GM12878 (cell line): ENCODE results near the gene RBM45. TPM values are rescaled to one million over a fixed set of nuclear protein-coding genes. Genes with fewer than 3 reads are reported as not detected.

Source experiments
- ATAC-seq: fragments of 200-7000 bp; cut with Tn5 transposase; 3 replicates; pipeline ENCODE4 v1.9.1; 2020; ENCODE audit warnings: mild to moderate bottlenecking, moderate library complexity
- BruUV-seq: library from RNA; stranded (reverse); fragments of 400-500 nt; replicated peaks from 2 replicates; lab custom pipeline; 2021; lab: Mats Ljungman, UMichigan
- CTCF ChIA-PET: fragments of 300-600 bp; sonication (Branson Sonifier 250); formaldehyde crosslinking; extraction: SDS; loops from one replicate; lab custom pipeline; 2021; ENCODE audit warnings: inconsistent platforms; lab: Yijun Ruan, JAX
- POLR2A ChIA-PET: fragments of 350-600 bp; formaldehyde crosslinking; extraction: SDS; loops from one replicate; lab custom pipeline; 2021; ENCODE audit warnings: inconsistent platforms; lab: Charles Lee
- RAD21 ChIA-PET: fragments of 300-600 bp; sonication (Branson Sonifier 250); formaldehyde crosslinking; loops from one replicate; lab custom pipeline; 2023; ENCODE audit warnings: antibody characterized with exemption; ENCODE audit not compliant: unreplicated experiment; lab: Charles Lee
- SMC1A ChIA-PET: fragments of 300-600 bp; sonication (Branson Sonifier 250); formaldehyde crosslinking; loops from one replicate; lab custom pipeline; 2023; ENCODE audit not compliant: unreplicated experiment, uncharacterized antibody; lab: Charles Lee
- DNase-seq: peaks from one replicate; pipeline ENCODE4 v3.0.0-alpha.2; 2011; ENCODE audit warnings: low read depth, low spot score
- FAIRE-seq: peaks from 3 replicates; lab custom pipeline; 2011; peaks lifted over from hg19 to GRCh38; lab: Jason Lieb, UNC
- H2AFZ ChIP-seq: 2 replicates; pipeline ENCODE4 v1.6.0; 2011; ENCODE audit warnings: low read depth, low read length, control low read depth; ENCODE audit not compliant: control insufficient read depth
- H3K27ac ChIP-seq: 2 replicates; pipeline ENCODE4 v1.5.1; 2011; ENCODE audit warnings: control low read depth; ENCODE audit not compliant: control insufficient read depth, insufficient read depth
- H3K27me3 ChIP-seq, 2 experiments: replicated peaks in 1 of 2; 2 replicates each; pipeline versions ENCODE4 v1.6.0 to v1.6.1; 2011; ENCODE audit warnings: low read length in 1 of 2; ENCODE audit not compliant: control insufficient read depth in 2 of 2, insufficient read depth in 2 of 2
- H3K36me3 ChIP-seq, 2 experiments: 2 replicates each; pipeline ENCODE4 v1.5.1; 2011; ENCODE audit warnings: low read length in 1 of 2; ENCODE audit not compliant: control insufficient read depth in 2 of 2, insufficient read depth in 2 of 2
- H3K4me1 ChIP-seq: 2 replicates; pipeline ENCODE4 v1.6.1; 2011; ENCODE audit warnings: mild to moderate bottlenecking, low read length, moderate library complexity, mixed read lengths; ENCODE audit not compliant: control insufficient read depth, insufficient read depth
- H3K4me2 ChIP-seq: 2 replicates; pipeline ENCODE4 v1.6.0; 2011; ENCODE audit warnings: control low read depth; ENCODE audit not compliant: control insufficient read depth, insufficient read depth
- H3K4me3 ChIP-seq: fragments of 200-600 bp; sonication (generic); 2 replicates; pipeline ENCODE4 v1.5.1; 2016
- H3K79me2 ChIP-seq: 2 replicates; pipeline ENCODE4 v1.6.0; 2011; ENCODE audit warnings: low read length; ENCODE audit not compliant: control insufficient read depth, insufficient read depth
- H3K9ac ChIP-seq: 2 replicates; pipeline ENCODE4 v1.8.0; 2011; ENCODE audit warnings: low read length, control low read depth, mixed read lengths; ENCODE audit not compliant: control insufficient read depth, insufficient read depth
- H3K9me3 ChIP-seq: replicated peaks from 3 replicates; pipeline ENCODE4 v1.5.1; 2011; ENCODE audit warnings: mild to moderate bottlenecking, low read length; ENCODE audit not compliant: control insufficient read depth, insufficient read depth
- H4K20me1 ChIP-seq: 2 replicates; pipeline ENCODE4 v1.6.0; 2011; ENCODE audit not compliant: control insufficient read depth, insufficient read depth
- CHD1 ChIP-seq: IDR thresholded peaks from 2 replicates; pipeline ENCODE4 v1.6.1; 2012; ENCODE audit warnings: low read depth, low read length, improper control_type of control experiment
- EP300 ChIP-seq, 2 experiments: fragments of 150-350 bp in 1 of 2; IDR thresholded peaks; 2 replicates each; pipeline ENCODE4 v1.6.1; 2011 to 2012; ENCODE audit warnings: low read depth in 2 of 2, low read length in 2 of 2, borderline replicate concordance in 1 of 2, improper control_type of control experiment in 1 of 2, inconsistent platforms in 1 of 2; ENCODE audit not compliant: control insufficient read depth in 1 of 2
- FOXM1 ChIP-seq: IDR thresholded peaks from 2 replicates; pipeline ENCODE4 v1.6.1; 2012; ENCODE audit warnings: low read depth, mild to moderate bottlenecking, inconsistent platforms, low read length, moderate library complexity
- GATAD2B ChIP-seq: fragments of 450-650 bp; conservative IDR thresholded peaks from 2 replicates; pipeline ENCODE4 v1.6.1; 2017; ENCODE audit warnings: low read depth, mild to moderate bottlenecking, moderate library complexity
- KAT2A ChIP-seq: conservative IDR thresholded peaks from 2 replicates; pipeline ENCODE4 v1.6.1; 2011; ENCODE audit warnings: low read depth, low read length; ENCODE audit not compliant: control insufficient read depth
- NR2C1 ChIP-seq: fragments of 450-650 bp; IDR thresholded peaks from 2 replicates; pipeline ENCODE4 v1.6.1; 2017; ENCODE audit warnings: antibody characterized with exemption, mild to moderate bottlenecking, moderate library complexity
- RAD21 ChIP-seq: IDR thresholded peaks from 2 replicates; pipeline ENCODE4 v1.6.1; 2011; ENCODE audit warnings: mild to moderate bottlenecking, low read depth, low read length, moderate library complexity; ENCODE audit not compliant: insufficient read depth
- RAD51 ChIP-seq: fragments of 450-650 bp; IDR thresholded peaks from 2 replicates; pipeline ENCODE4 v1.6.1; 2016; ENCODE audit warnings: moderate library complexity, mild to moderate bottlenecking, inconsistent platforms
- SMARCA5 ChIP-seq: fragments of 450-650 bp; IDR thresholded peaks from 2 replicates; pipeline ENCODE4 v1.6.1; 2017; ENCODE audit warnings: mild to moderate bottlenecking
- SUPT20H ChIP-seq: IDR thresholded peaks from 2 replicates; pipeline ENCODE4 v1.6.1; 2011; ENCODE audit warnings: low read depth, mild to moderate bottlenecking, low read length, moderate library complexity, borderline replicate concordance; ENCODE audit not compliant: control insufficient read depth
- WRNIP1 ChIP-seq: IDR thresholded peaks from 2 replicates; pipeline ENCODE4 v1.6.1; 2011; ENCODE audit warnings: low read depth, low read length, improper control_type of control experiment, borderline replicate concordance
- WGBS: methylation state at CpG from one replicate; pipeline ENCODE4 v1.1.6; 2016; ENCODE audit warnings: low lambda C conversion rate; ENCODE audit not compliant: insufficient replicate concordance, insufficient coverage; ENCODE audit errors: missing lambda C conversion rate; 5-methylcytosine and 5-hydroxymethylcytosine counted together
- in situ Hi-C: fragments of 300-500 bp; cut with MboI; formaldehyde crosslinking; loops from 9 replicates; pipeline ENCODE4 v1.14.3; 2018; ENCODE audit warnings: mixed read lengths
- intact Hi-C: fragments of 100-400 bp; cut with micrococcal nuclease; formaldehyde crosslinking; loops from one replicate; pipeline ENCODE4 v1.14.2; 2022; ENCODE audit not compliant: unreplicated experiment
- polyA plus RNA-seq, 11 experiments: library from polyadenylated mRNA; depleted of rRNA in 4 of 11; unstranded in 6 of 11; stranded (reverse) in 5 of 11; fragments of >200 nt; fragmentation: Nextera tagmentation in 4 of 11; fragmentation: Illumina TruSeq in 1 of 11; extraction: Ambion mirVana in 4 of 11; extraction: Trizol in 1 of 11; gene quantifications; 1 replicate in 1 of 11; 2 replicates in 10 of 11; pipeline versions ENCODE4 v1.2.1 to v1.2.3, GENCODE V29; 2011 to 2016; ENCODE audit warnings: inconsistent platforms in 2 of 11, missing spikeins in 2 of 11, low read depth in 1 of 11
- total RNA-seq, 4 experiments: library from RNA; depleted of rRNA in 3 of 4; stranded (reverse); fragments of >200 nt in 3 of 4; fragmentation: Illumina TruSeq in 1 of 4; extraction: Trizol in 1 of 4; gene quantifications; 2 replicates each; pipeline versions ENCODE4 v1.2.1 to v1.2.3, GENCODE V29; 2013 to 2021
- TF ChIP-seq, protein P1 (sequence below): IDR thresholded peaks from 2 replicates; pipeline ENCODE4 v1.6.1; 2011; ENCODE audit warnings: low read depth, mild to moderate bottlenecking, low read length, moderate library complexity, borderline replicate concordance; ENCODE audit errors: extremely low read depth
- TF ChIP-seq, protein P2 (sequence below): fragments of 450-650 bp; IDR thresholded peaks from 2 replicates; pipeline ENCODE4 v1.6.1; 2018; ENCODE audit warnings: borderline replicate concordance, mild to moderate bottlenecking; ENCODE audit not compliant: partially characterized antibody

Gene RBM45
- total and polyA plus RNA-seq, 10 of the 15 experiments (the other 5 are each of a cell fraction or from before 2014, with no cell fraction given) = 6.2 to 21.7 (median 14.6) TPM

- Histone ChIP-seq H3K4me2 (no peak overlapping the region), H3K36me3 (no peaks in the 10 kb centered on the region), H3K4me1 (no peaks in the 10 kb centered on the region), H3K27ac (no peak overlapping the region), H3K9ac (no peak overlapping the region), H3K79me2 (no peaks in the 10 kb centered on the region), H3K9me3 (no peaks in the 10 kb centered on the region), H4K20me1 (no peaks in the 10 kb centered on the region), H2AFZ (no peak overlapping the region), H3K27me3 (no peaks in the 10 kb centered on the region; a peak in 1 of 4 replicates), H3K4me3 (no peak overlapping the region)
- ChIA-PET POLR2A (interaction anchor here (0.6 to 0.8 kb wide), 2 partner anchors 11 to 349 kb away, joined by 3 to 8 read pairs; partner anchors contain the start of gene RBM45), RAD21 (no interaction called here), SMC1A (interaction anchor here (0.6 kb wide), 1 partner anchor 124 kb away, joined by 4 read pairs; no protein-coding TSS in a partner anchor), CTCF (interaction anchor here (0.6 to 1.8 kb wide), 4 partner anchors 10 to 37 kb away, joined by 3 to 10 read pairs (median 4); partner anchors contain the start of gene RBM45)
- WGBS = 66% methylated on average over 3 of the region's 3 CpGs
- TF ChIP-seq SUPT20H (no peak), RAD21 (no peak), FOXM1 (no peak), GATAD2B (no peak), NR2C1 (no peak), CHD1 (no peak), KAT2A (no peak), EP300 (IDR thresholded peaks at IDR 0.05; ENCODE audit: borderline replicate concordance in 1 of 2, control insufficient read depth in 1 of 2, low read depth in 2 of 2, low read length in 2 of 2) (no peak), WRNIP1 (no peak), SMARCA5 (no peak), RAD51 (no peak)
- TF ChIP-seq, protein P1, sequence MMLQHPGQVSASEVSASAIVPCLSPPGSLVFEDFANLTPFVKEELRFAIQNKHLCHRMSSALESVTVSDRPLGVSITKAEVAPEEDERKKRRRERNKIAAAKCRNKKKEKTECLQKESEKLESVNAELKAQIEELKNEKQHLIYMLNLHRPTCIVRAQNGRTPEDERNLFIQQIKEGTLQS = no peak
- TF ChIP-seq, protein P2, sequence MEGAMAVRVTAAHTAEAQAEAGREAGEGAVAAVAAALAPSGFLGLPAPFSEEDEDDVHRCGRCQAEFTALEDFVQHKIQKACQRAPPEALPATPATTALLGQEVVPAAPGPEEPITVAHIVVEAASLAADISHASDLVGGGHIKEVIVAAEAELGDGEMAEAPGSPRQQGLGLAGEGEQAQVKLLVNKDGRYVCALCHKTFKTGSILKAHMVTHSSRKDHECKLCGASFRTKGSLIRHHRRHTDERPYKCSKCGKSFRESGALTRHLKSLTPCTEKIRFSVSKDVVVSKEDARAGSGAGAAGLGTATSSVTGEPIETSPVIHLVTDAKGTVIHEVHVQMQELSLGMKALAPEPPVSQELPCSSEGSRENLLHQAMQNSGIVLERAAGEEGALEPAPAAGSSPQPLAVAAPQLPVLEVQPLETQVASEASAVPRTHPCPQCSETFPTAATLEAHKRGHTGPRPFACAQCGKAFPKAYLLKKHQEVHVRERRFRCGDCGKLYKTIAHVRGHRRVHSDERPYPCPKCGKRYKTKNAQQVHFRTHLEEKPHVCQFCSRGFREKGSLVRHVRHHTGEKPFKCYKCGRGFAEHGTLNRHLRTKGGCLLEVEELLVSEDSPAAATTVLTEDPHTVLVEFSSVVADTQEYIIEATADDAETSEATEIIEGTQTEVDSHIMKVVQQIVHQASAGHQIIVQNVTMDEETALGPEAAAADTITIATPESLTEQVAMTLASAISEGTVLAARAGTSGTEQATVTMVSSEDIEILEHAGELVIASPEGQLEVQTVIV = no peak
- in situ Hi-C loops (no loop called here), intact Hi-C loops (no loop called here)
- DNase-seq (no peak), FAIRE-seq (no peak), ATAC-seq (no peak)
- no TSS peak for BruUV-seq
These were observed 10.7 kb upstream of the RBM45 start for GRCh38 chr2:178101321-178102079.
